Right ventricle myocardium inferior (tissue), 1 donor: Measurements from ENCODE around the gene AFG1L. TPM values are rescaled to one million over a fixed set of nuclear protein-coding genes. Genes with fewer than 3 reads are reported as not detected.
A peak's percentile ranks its signal among the peaks of the same experiment; 100 is the strongest.
"Not testable (repeated sequence)": the region's sequence is repeated elsewhere in the genome, so short reads cannot be mapped to it uniquely, and the experiment has no call there.

Source experiments
- ATAC-seq: fragments of 200-7000 bp; cut with Tn5 transposase; one replicate; pipeline ENCODE4 v1.9.1; 2020; ENCODE audit warnings: mild to moderate bottlenecking, moderate library complexity
- DNase-seq: peaks from one replicate; pipeline ENCODE4 v3.0.0; 2021; ENCODE audit errors: missing footprints
- intact Hi-C: fragments of 100-400 bp; cut with DNase I; formaldehyde crosslinking; loops from one replicate; pipeline ENCODE4 v1.11.0; 2022
- total RNA-seq: library from RNA; stranded (reverse); fragmentation: NEBNext Ultra II Directional; extraction: Animal tissue kit (Norgen Biotek cat#: 25700); gene quantifications from one replicate; pipeline ENCODE4 v1.2.1, GENCODE V29; 2021
- donor health status: DM: no; HTN: yes; CAD: no; lungs with severe emphysema.

AFG1L gene
- total RNA-seq, 1 donor from 2014 or later, result 15.7 TPM

DNA sequence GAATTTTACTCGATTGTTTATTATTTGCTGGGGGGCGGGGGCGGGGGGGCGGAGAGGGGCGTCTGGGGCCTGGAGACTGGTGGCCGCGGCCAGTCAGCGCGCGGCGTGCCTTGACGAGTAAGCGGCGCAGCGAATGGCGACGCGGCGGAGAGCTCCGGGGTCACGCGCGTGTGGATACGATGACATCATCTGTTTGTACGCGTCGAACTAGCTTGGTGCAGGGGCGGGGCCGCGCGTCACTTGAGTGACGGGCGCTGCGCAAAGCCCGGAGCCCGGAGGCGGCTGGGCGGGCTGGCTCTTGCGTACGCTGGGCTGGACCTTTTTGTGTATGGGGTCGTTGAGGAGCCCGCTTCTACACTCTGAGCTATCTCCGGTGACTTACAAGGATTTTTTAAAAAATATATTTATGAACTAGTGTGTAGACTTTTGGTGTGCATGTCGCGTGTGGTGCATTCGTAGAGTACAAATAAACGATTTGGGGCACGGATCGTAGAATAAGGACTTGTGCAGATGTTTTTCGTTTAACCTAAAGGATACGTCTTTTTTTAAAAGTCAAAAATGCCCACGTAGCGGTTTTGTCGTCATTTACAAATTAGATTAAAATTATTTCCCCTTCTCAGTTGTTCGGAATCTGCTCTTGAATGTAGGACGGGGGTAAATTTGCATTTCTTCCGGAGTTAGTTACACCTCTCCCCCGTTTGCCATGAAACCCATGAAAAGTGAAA is 263.7 kb downstream of the AFG1L start:
- ATAC-seq (peak; percentile 71), DNase-seq (peak; percentile 99)
- intact Hi-C loops, result loop anchor here (1.0 to 5.0 kb wide), 6 partner anchors 30 to 524 kb away; partner anchors contain the start of gene ARMC2

DNA sequence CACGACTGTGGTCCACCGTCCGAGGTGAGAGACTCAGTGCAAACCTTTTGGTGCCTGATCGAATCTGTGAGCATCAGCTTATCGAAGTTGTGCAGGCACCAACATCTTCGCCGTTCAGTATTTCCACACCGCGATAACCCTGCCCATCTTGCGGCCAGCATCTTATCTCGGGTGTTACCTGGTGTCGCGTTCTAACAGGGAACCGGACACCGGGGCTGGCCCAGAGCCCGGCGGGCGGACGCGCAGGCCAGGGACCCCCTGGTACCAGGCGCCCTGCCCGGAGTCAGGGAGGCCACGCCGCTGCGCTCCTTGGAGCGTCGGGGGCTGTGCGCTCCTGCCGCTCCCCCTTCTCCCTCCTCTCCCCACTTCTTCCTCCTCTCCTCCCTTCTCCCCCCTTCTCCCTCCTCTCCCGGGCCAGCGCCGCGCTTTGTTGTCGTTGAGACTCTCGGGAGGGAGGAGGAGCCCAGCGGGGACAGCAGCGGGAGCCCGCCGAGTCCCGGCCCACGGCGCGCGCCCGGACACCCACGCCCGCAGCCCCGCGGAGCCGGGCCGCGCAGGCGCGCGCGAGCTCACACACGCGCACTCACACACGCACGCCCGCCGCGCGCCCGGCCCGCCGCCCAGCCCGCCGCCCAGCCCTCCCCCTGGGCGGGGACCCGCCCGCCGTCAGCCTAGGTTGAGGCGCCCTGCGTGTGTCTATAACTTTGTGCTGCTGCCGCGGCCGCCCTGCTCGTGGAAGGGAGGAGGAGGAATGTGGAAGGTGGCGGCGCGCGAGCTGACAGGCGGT is 264.4 kb downstream of the AFG1L start:
- intact Hi-C loops, result loop anchor here (1.0 to 5.0 kb wide), 6 partner anchors 30 to 523 kb away; partner anchors contain the start of gene ARMC2
- ATAC-seq, result peak; percentile 64

DNA sequence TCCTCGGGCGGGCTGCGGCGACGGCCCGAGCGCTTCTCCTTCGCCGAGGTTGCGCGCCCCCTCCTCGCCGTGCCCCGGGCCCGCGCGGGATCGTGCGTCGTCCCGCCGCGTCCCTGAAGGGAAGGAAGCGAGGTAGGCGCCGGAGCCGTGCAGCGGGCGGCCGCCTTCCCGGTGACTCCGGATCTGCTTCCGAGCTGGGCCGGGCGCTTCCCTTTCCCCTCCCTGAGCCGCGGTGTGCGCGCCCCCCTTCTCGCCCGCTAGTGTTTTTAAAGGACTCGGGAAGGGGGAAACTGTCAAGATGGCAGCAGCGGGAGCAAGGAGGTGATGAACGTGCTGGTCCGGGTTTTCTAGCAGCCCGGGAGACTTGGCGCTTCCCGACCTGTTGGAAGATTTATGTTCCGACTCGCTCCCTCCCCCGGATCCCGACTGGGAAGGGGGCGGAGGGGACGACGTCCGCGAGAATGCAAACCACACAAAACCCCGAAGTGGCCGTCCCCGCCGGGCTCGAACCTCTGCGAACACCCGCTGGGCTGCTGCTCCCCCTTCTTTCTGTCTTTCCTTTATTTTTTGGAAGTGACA is 265.1 kb downstream of the AFG1L start:
- intact Hi-C loops, result loop anchor here (1.0 to 5.0 kb wide), 8 partner anchors 29 to 522 kb away; partner anchors contain the start of gene ARMC2
- DNase-seq, result no peak
- peak; percentile 1 for ATAC-seq

More for the DNA sequence above, 264.4 kb downstream of the AFG1L start:
- peak; percentile 97 for DNase-seq

DNA sequence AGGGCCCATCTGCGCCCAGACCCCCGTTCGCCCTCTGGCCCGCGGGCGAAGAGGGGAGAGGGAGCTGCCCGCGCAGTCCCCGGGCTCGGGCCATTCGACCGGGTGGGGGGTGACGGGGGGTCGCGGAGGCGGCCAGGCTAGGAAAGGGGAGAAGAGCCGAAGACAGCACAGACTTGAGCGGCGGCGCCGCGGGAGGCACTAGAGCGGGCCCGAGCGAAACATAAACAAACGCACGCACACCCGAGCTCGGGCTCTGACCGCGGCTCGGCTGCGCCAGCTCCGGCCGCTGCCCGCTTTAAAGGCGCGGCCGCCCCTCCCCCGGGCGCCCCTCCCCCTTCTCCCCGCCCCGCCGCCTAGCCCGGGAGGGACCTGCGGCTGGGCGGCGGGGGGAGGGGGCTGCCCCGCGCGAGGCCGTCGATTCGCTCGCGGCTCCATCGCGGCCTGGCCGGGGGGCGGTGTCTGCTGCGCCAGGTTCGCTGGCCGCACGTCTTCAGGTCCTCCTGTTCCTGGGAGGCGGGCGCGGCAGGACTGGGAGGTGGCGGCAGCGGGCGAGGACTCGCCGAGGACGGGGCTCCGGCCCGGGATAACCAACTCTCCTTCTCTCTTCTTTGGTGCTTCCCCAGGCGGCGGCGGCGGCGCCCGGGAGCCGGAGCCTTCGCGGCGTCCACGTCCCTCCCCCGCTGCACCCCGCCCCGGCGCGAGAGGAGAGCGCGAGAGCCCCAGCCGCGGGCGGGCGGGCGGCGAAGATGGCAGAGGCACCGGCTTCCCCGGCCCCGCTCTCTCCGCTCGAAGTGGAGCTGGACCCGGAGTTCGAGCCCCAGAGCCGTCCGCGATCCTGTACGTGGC is 265.8 kb downstream of the AFG1L start, which contains the start of gene FOXO3:
FOXO3 (plus strand) TSS at position 455 of the 846 bp plus-strand sequence; CDS start at position 747, 292 bp downstream.
- peak; percentile 71 for ATAC-seq
- intact Hi-C loops, result loop anchor here (1.0 to 5.0 kb wide), 2 partner anchors 222 to 337 kb away; no protein-coding TSS in a partner anchor
- DNase-seq, result peak; percentile 96

DNA sequence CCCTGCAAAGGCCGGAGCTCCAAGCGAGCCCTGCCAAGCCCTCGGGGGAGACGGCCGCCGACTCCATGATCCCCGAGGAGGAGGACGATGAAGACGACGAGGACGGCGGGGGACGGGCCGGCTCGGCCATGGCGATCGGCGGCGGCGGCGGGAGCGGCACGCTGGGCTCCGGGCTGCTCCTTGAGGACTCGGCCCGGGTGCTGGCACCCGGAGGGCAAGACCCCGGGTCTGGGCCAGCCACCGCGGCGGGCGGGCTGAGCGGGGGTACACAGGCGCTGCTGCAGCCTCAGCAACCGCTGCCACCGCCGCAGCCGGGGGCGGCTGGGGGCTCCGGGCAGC is 266.4 kb downstream of the AFG1L start:
- not testable (repeated sequence) for DNase-seq, ATAC-seq
- intact Hi-C loops, result loop anchor here (5.0 kb wide), 1 partner anchor 336 kb away; no protein-coding TSS in a partner anchor

DNA sequence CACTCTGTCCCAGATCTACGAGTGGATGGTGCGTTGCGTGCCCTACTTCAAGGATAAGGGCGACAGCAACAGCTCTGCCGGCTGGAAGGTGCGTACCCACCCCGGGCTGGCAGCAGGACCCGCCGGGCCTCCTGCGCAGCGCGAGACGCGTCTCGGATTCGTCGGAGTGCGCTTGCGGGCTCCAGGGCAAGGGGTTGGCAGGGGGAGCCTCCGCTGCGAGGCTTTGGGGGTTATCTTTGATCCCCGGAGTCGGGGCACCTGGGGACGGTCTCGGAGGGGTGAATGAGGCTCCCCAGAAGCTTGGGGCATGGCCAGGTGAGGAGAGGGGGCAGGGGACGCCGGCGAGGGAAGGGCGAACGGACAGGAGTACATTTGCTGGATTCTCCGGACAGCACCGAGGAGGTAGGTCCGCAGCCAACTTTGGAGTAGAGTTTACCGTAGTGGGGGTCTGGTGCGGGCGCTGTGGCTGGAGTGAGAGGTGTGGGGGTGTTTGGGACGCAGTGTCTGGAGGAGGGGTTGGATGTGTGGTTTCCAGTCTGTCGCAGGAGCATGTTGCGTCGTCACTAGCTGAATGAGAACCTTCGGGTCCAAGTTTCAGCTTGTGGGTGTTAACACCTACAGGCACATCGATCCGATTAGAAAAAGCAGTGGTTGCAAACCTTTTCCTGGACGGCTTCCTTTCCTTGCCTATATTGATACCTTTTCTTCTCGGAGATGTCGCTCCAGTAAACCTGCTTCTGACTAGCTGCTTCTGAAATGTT is 267.1 kb downstream of the AFG1L start:
- ATAC-seq (no peak), DNase-seq (peak; percentile 70)
- intact Hi-C loops, result loop anchor here (5.0 kb wide), 1 partner anchor 335 kb away; no protein-coding TSS in a partner anchor

- ATAC-seq, result no peak
- DNase-seq, result peak; percentile 85
- intact Hi-C loops, result loop anchor here (5.0 kb wide), 1 partner anchor 335 kb away; no protein-coding TSS in a partner anchor
These were observed 267.7 kb downstream of the AFG1L start for GRCh38 chr6:108562503-108562993.

DNA sequence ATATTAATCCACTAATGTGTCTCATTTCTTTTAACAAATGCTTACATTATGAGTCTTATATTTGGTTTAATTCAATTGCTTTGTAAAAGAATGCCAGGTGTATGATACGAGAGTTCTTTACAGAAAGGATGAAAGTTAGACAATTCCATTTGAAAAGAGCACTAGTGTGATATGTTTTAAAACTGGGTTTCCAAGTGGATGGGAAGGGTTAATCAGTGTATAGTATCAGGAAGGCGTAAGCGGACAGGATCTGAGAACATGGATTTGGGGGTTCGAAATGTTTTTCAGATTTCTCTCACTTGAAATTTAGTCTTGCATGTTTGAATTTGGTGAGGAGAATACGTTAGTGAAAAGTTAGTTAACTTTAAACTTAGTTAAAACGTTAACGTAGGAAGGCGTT is 268.4 kb downstream of the AFG1L start:
- no peak for DNase-seq
- no peak for ATAC-seq
- intact Hi-C loops, result loop anchor here (5.0 kb wide), 1 partner anchor 334 kb away; no protein-coding TSS in a partner anchor

GRCh38 chr6:108564178-108564577 is 269.3 kb downstream of the AFG1L start:
- intact Hi-C loops, result loop anchor here (5.0 kb wide), 1 partner anchor 333 kb away; no protein-coding TSS in a partner anchor
- DNase-seq (no peak), ATAC-seq (no peak)

- DNase-seq (no peak), ATAC-seq (no peak)
- intact Hi-C loops, result no loop called here
These were observed 270.4 kb downstream of the AFG1L start for GRCh38 chr6:108565091-108565766.

GRCh38 chr6:108565893-108566292 is 271.0 kb downstream of the AFG1L start:
- DNase-seq (no peak), ATAC-seq (peak; percentile 65)
- intact Hi-C loops, result no loop called here

DNA sequence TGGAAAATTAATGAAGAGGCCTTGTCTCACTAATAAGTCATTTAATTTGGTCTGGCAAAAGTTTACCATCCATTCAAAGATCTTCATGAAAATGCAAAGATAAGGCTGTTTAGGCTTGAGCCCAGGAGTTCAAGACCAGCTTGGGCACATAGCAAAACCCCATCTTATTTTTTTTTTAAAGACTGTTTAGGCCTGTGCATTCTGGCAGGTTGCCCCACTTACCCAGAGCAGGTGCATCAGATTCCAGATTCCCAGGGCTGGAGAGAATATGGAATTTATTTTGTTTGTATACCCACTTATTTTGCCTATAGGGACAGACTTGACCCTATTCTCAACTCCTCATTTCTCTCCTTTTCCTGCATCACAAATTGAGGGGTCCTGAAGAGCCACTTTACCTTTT is 271.6 kb downstream of the AFG1L start:
- ATAC-seq, result no peak
- intact Hi-C loops, result no loop called here
- no peak for DNase-seq

DNA sequence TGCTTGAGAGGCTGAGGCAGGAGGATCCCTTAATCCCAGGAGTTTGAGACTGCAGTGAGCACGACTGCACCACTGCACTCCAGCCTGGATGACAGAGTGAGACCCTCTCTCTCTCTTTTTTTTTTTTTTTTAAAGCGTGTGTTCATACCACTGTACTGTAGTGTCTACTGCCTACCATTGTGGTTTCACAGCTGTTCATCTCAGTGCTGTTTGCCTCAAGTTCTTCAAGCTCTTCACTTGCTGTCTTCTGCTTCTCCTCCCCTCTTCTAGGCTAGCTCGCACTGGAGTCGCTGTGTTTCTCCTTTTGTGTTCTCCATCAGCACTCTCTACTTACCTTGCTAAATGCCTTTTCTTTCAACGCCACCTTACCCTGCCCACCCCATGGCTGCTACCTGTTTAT is 273.2 kb downstream of the AFG1L start:
- intact Hi-C loops, result no loop called here
- no peak for ATAC-seq
- no peak for DNase-seq

DNA sequence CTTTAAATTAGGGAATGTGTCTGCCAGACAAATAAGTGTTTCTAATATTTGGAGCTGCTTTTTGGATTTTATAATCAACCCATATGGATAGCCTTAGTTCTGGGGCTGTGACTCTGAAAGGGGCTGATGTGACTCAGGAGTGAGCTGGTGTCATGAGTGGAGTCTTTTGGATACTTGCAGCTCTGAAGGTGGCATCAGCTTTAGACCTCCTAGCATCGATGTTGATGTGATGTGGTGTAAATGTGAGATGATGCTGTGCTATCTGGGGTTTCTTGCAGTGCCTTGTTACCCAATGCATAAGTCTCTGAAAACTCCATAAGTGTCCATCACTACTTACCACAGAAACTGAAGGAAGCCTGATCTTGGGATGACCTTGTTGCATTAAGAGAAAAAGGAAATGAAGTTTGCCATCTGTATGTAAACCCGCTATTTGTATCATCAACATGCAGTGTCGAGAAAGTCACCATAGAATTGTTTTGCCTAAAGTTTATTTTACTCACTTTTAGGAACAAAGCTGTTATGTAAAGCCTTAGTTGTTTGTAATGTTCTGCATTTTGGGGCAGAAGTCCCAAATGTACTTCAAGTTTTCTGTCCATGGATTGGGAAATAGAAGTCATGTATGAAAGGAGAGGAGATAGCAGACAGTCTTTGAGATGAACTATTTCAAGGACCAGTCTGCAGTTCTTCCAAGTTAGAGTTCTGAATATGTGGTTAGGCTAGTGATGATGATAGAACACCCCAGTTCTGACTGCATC is 273.9 kb downstream of the AFG1L start:
- ATAC-seq (no peak), DNase-seq (no peak)
- intact Hi-C loops, result no loop called here

- ATAC-seq (no peak), DNase-seq (no peak)
- intact Hi-C loops, result no loop called here
These were observed 275.7 kb downstream of the AFG1L start for GRCh38 chr6:108570517-108570916.
